Common myeloid progenitor, CD34-positive (primary cell): ENCODE results near the gene EFCAB6.
"Not testable (repeated sequence)": the region's sequence is repeated elsewhere in the genome, so short reads cannot be mapped to it uniquely, and the experiment has no call there.

ENCODE experiments used
- CTCF ChIA-PET: fragments of 350-600 bp; sonication (Branson Sonifier 250); formaldehyde crosslinking; loops from one replicate; lab custom pipeline; 2021; ENCODE audit warnings: antibody characterized with exemption; lab: Charles Lee
- POLR2A ChIA-PET: fragments of 350-600 bp; sonication (Branson Sonifier 250); formaldehyde crosslinking; loops from one replicate; lab custom pipeline; 2021; ENCODE audit warnings: antibody characterized with exemption; lab: Charles Lee
- DNase-seq, 3 donors: peaks; one replicate each; pipeline versions ENCODE4 v3.0.0 to v3.0.0-alpha.2; 2013
- H3K27ac ChIP-seq, 2 experiments: 1 replicate in 1 of 2; 2 replicates in 1 of 2; pipeline ENCODE4 v1.7.0; 2013; ENCODE audit warnings: inconsistent platforms in 2 of 2, low read length in 2 of 2, mild to moderate bottlenecking in 2 of 2, low read depth in 1 of 2, moderate library complexity in 1 of 2; ENCODE audit not compliant: severe bottlenecking in 2 of 2, insufficient read depth in 1 of 2, poor library complexity in 1 of 2
- H3K27me3 ChIP-seq, 5 experiments: replicated peaks in 2 of 5; 1 replicate in 3 of 5; 2 replicates in 2 of 5; pipeline versions ENCODE4 v1.6.1 to v1.7.0; 2013; ENCODE audit warnings: low read length in 4 of 5, mild to moderate bottlenecking in 2 of 5, moderate library complexity in 2 of 5, inconsistent platforms in 1 of 5; ENCODE audit not compliant: insufficient read depth in 5 of 5, control insufficient read depth in 4 of 5
- H3K36me3 ChIP-seq, 4 experiments: 1 replicate in 2 of 4; 2 replicates in 2 of 4; pipeline versions ENCODE4 v1.6.1 to v1.7.0; 2013; ENCODE audit warnings: low read length in 3 of 4, control low read depth in 1 of 4, mild to moderate bottlenecking in 1 of 4; ENCODE audit not compliant: control insufficient read depth in 4 of 4, insufficient read depth in 4 of 4
- H3K4me1 ChIP-seq, 4 experiments: 1 replicate in 3 of 4; 2 replicates in 1 of 4; pipeline versions ENCODE4 v1.6.1 to v1.7.1; 2013; ENCODE audit warnings: low read length in 3 of 4, mild to moderate bottlenecking in 3 of 4, control low read depth in 1 of 4, inconsistent platforms in 1 of 4, moderate library complexity in 1 of 4; ENCODE audit not compliant: control insufficient read depth in 4 of 4, insufficient read depth in 4 of 4; ENCODE audit errors: control extremely low read depth in 1 of 4
- H3K4me3 ChIP-seq, 7 experiments: 1 replicate in 4 of 7; 2 replicates in 3 of 7; pipeline versions ENCODE4 v1.5.1 to v1.7.0; 2013; ENCODE audit warnings: mild to moderate bottlenecking in 7 of 7, low read length in 6 of 7, moderate library complexity in 6 of 7, inconsistent platforms in 2 of 7, low read depth in 2 of 7, control low read depth in 1 of 7; ENCODE audit not compliant: insufficient read depth in 4 of 7, control insufficient read depth in 1 of 7; ENCODE audit errors: extremely low read depth in 1 of 7
- H3K9me3 ChIP-seq, 5 experiments: 1 replicate in 4 of 5; 2 replicates in 1 of 5; pipeline versions ENCODE4 v1.6.1 to v1.7.1; 2013; ENCODE audit warnings: low read length in 4 of 5, mild to moderate bottlenecking in 2 of 5, inconsistent platforms in 1 of 5, low read depth in 1 of 5, moderate library complexity in 1 of 5; ENCODE audit not compliant: control insufficient read depth in 4 of 5, insufficient read depth in 2 of 5; ENCODE audit errors: control extremely low read depth in 1 of 5
- WGBS: methylation state at CpG from one replicate; pipeline ENCODE4 v1.1.5; 2013; ENCODE audit not compliant: insufficient coverage; 5-methylcytosine and 5-hydroxymethylcytosine counted together

Gene EFCAB6

GRCh38 chr22:43666457-43666856 lies 145.6 kb downstream of the EFCAB6 start:
- Histone ChIP-seq H3K27me3 (no peaks in the 10 kb centered on the region), H3K9me3 (peaks cover 0 to 2% (median 0%) of the 10 kb centered on the region in 5 experiments), H3K4me3 (no peak overlapping the region), H3K27ac (no peak overlapping the region), H3K36me3 (no peaks in the 10 kb centered on the region), H3K4me1 (no peaks in the 10 kb centered on the region)
- WGBS = 100% methylated on average over 2 of the region's 5 CpGs
- CTCF ChIA-PET = no interaction called here
- no peak for DNase-seq
- POLR2A ChIA-PET = no interaction called here

GRCh38 chr22:43658823-43659222 lies 153.3 kb downstream of the EFCAB6 start:
- ChIA-PET POLR2A (no interaction called here), CTCF (no interaction called here)
- H3K27ac ChIP-seq = no peak overlapping the region

GRCh38 chr22:43656581-43656980 lies 155.5 kb downstream of the EFCAB6 start:
- H3K36me3 ChIP-seq, H3K4me1 ChIP-seq, H3K27ac ChIP-seq, CTCF ChIA-PET, H3K27me3 ChIP-seq, DNase-seq, POLR2A ChIA-PET, H3K4me3 ChIP-seq: not testable (repeated sequence)
- 83% methylated on average over 5 of the region's 6 CpGs for WGBS
- peaks cover 4 to 15% (median 7%) of the 10 kb centered on the region in 5 experiments for H3K9me3 ChIP-seq

More at GRCh38 chr22:43658823-43659222, 153.3 kb downstream of the EFCAB6 start:
- Histone ChIP-seq H3K9me3 (no peaks in the 10 kb centered on the region), H3K4me1 (no peaks in the 10 kb centered on the region), H3K36me3 (no peaks in the 10 kb centered on the region), H3K27me3 (peaks cover 0 to 3% (median 0%) of the 10 kb centered on the region in 5 experiments), H3K4me3 (no peak overlapping the region)
- DNase-seq = no peak
- WGBS = 94% methylated on average over 8 of the region's 9 CpGs

GRCh38 chr22:43654271-43654670 lies 157.8 kb downstream of the EFCAB6 start:
- Histone ChIP-seq H3K4me3 (no peak overlapping the region), H3K27ac (no peak overlapping the region), H3K4me1 (no peaks in the 10 kb centered on the region), H3K9me3 (peaks cover 4 to 15% (median 7%) of the 10 kb centered on the region in 5 experiments), H3K36me3 (no peaks in the 10 kb centered on the region), H3K27me3 (no peaks in the 10 kb centered on the region)
- no peak for DNase-seq
- ChIA-PET CTCF (no interaction called here), POLR2A (no interaction called here)
- WGBS = 100% methylated on average over 2 of the region's 4 CpGs

GRCh38 chr22:43652845-43653244 lies 159.3 kb downstream of the EFCAB6 start:
- WGBS = 100% methylated on average over 1 of the region's 4 CpGs
- CTCF ChIA-PET = no interaction called here
- Histone ChIP-seq H3K36me3 (no peaks in the 10 kb centered on the region), H3K4me3 (no peak overlapping the region), H3K4me1 (no peaks in the 10 kb centered on the region), H3K27ac (no peak overlapping the region), H3K27me3 (no peaks in the 10 kb centered on the region), H3K9me3 (peaks cover 4 to 15% (median 7%) of the 10 kb centered on the region in 5 experiments)
- no peak for DNase-seq
- POLR2A ChIA-PET = no interaction called here

GRCh38 chr22:43643387-43643786 lies 168.7 kb downstream of the EFCAB6 start:
- DNase-seq = peak in 1 of 3 donors; percentile 18
- H3K27me3 ChIP-seq = no peaks in the 10 kb centered on the region
- peaks cover 0 to 11% (median 0%) of the 10 kb centered on the region in 5 experiments for H3K9me3 ChIP-seq
- ChIA-PET CTCF (no interaction called here), POLR2A (no interaction called here)
- no peak overlapping the region for H3K4me3 ChIP-seq
- WGBS = 41% methylated on average over 6 of the region's 6 CpGs
- no peak overlapping the region for H3K27ac ChIP-seq
- H3K36me3 ChIP-seq = no peaks in the 10 kb centered on the region
- H3K4me1 ChIP-seq = peaks cover 0 to 16% (median 3%) of the 10 kb centered on the region in 4 experiments

GRCh38 chr22:43642319-43643206 lies 169.5 kb downstream of the EFCAB6 start:
- H3K4me3 ChIP-seq = no peak overlapping the region
- no peak overlapping the region for H3K27ac ChIP-seq
- H3K36me3 ChIP-seq = no peaks in the 10 kb centered on the region
- peak; percentile 47 to 86 (median 65) for DNase-seq
- H3K9me3 ChIP-seq = peaks cover 0 to 11% (median 0%) of the 10 kb centered on the region in 5 experiments
- POLR2A ChIA-PET = no interaction called here
- H3K4me1 ChIP-seq = peaks cover 0 to 16% (median 3%) of the 10 kb centered on the region in 4 experiments
- CTCF ChIA-PET = interaction anchor here (0.6 kb wide), 1 partner anchor 1163 kb away, joined by 4 read pairs; no protein-coding TSS in a partner anchor
- WGBS = 25% methylated on average over 10 of the region's 11 CpGs
- H3K27me3 ChIP-seq = no peaks in the 10 kb centered on the region
